A673 (cell line): ENCODE data around the gene ERBIN.

Experiments used
- EZH2 ChIP-seq: fragments of 200-600 bp; sonication (generic); IDR thresholded peaks from 2 replicates; pipeline ENCODE4 v1.6.1; 2017; ENCODE audit warnings: borderline replicate concordance, low read depth, mild to moderate bottlenecking, mixed read lengths, antibody characterized with exemption, low read length; ENCODE audit not compliant: poor library complexity, severe bottlenecking
- TF ChIP-seq, protein P1 (sequence below): fragments of 300-800, 200-600 bp; sonication (generic); conservative IDR thresholded peaks from 2 replicates; pipeline ENCODE4 v1.5.1; 2017; ENCODE audit warnings: low read depth, mild to moderate bottlenecking, antibody characterized with exemption, low read length, moderate library complexity, mixed read lengths

- TF ChIP-seq, protein P1, sequence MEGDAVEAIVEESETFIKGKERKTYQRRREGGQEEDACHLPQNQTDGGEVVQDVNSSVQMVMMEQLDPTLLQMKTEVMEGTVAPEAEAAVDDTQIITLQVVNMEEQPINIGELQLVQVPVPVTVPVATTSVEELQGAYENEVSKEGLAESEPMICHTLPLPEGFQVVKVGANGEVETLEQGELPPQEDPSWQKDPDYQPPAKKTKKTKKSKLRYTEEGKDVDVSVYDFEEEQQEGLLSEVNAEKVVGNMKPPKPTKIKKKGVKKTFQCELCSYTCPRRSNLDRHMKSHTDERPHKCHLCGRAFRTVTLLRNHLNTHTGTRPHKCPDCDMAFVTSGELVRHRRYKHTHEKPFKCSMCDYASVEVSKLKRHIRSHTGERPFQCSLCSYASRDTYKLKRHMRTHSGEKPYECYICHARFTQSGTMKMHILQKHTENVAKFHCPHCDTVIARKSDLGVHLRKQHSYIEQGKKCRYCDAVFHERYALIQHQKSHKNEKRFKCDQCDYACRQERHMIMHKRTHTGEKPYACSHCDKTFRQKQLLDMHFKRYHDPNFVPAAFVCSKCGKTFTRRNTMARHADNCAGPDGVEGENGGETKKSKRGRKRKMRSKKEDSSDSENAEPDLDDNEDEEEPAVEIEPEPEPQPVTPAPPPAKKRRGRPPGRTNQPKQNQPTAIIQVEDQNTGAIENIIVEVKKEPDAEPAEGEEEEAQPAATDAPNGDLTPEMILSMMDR = no peak
- TF ChIP-seq EZH2 = no peak
Measured at GRCh38 chr5:66039296-66039695, 112.9 kb downstream of the ERBIN start.
